ENCODE measurements around the gene SPACA4.

GRCh38 chr19:48582168-48582567 is 24.4 kb upstream of the SPACA4 start:
- TF ChIP-seq CTCF (IDR thresholded peaks at IDR 0.05) (no peak), POLR2A (IDR thresholded peaks at IDR 0.05) (no peak)

All from body of pancreas (tissue), 4 donors.